ENCODE measurements around the gene TRMU.

Gene TRMU

GRCh38 chr22:46336119-46337078 is 885 bp downstream of the TRMU start:
- no peak for TF ChIP-seq CTCF (IDR thresholded peaks at IDR 0.05; ENCODE audit: control insufficient read depth, insufficient read depth, low read depth, low read length, missing control alignments)
- DNase-seq (ENCODE audit: low read depth) = no peak
- H3K4me3 ChIP-seq (ENCODE audit: control insufficient read depth, low read depth, low read length) = peak overlapping the region; percentile 92

- TF ChIP-seq CTCF (IDR thresholded peaks at IDR 0.05; ENCODE audit: control insufficient read depth, insufficient read depth, low read depth, low read length, missing control alignments) = no peak
- no peak for DNase-seq (ENCODE audit: low read depth)
- H3K4me3 ChIP-seq (ENCODE audit: control insufficient read depth, low read depth, low read length) = no peak overlapping the region
Measured at GRCh38 chr22:46337870-46338269, 2.4 kb downstream of the TRMU start.

- no peak for TF ChIP-seq CTCF (IDR thresholded peaks at IDR 0.05; ENCODE audit: control insufficient read depth, insufficient read depth, low read depth, low read length, missing control alignments)
- no peak for DNase-seq (ENCODE audit: low read depth)
- H3K4me3 ChIP-seq (ENCODE audit: control insufficient read depth, low read depth, low read length) = no peak overlapping the region
Measured at GRCh38 chr22:46338636-46339035, 3.1 kb downstream of the TRMU start.

GRCh38 chr22:46339956-46340355 is 4.4 kb downstream of the TRMU start:
- H3K4me3 ChIP-seq (ENCODE audit: control insufficient read depth, low read depth, low read length) = no peak overlapping the region
- no peak for TF ChIP-seq CTCF (IDR thresholded peaks at IDR 0.05; ENCODE audit: control insufficient read depth, insufficient read depth, low read depth, low read length, missing control alignments)
- no peak for DNase-seq (ENCODE audit: low read depth)

GRCh38 chr22:46340676-46341075 is 5.2 kb downstream of the TRMU start:
- no peak for DNase-seq (ENCODE audit: low read depth)
- no peak overlapping the region for H3K4me3 ChIP-seq (ENCODE audit: control insufficient read depth, low read depth, low read length)
- no peak for TF ChIP-seq CTCF (IDR thresholded peaks at IDR 0.05; ENCODE audit: control insufficient read depth, insufficient read depth, low read depth, low read length, missing control alignments)

- no peak for DNase-seq (ENCODE audit: low read depth)
- no peak overlapping the region for H3K4me3 ChIP-seq (ENCODE audit: control insufficient read depth, low read depth, low read length)
- no peak for TF ChIP-seq CTCF (IDR thresholded peaks at IDR 0.05; ENCODE audit: control insufficient read depth, insufficient read depth, low read depth, low read length, missing control alignments)
Measured at GRCh38 chr22:46346680-46347405, 11.3 kb downstream of the TRMU start.
